ENCODE results near the gene CDH22. TPM values are rescaled to one million over a fixed set of nuclear protein-coding genes. Genes with fewer than 3 reads are reported as not detected.

CDH22 gene
- total and polyA plus RNA-seq, 2 experiments from 2014 or later: 0.08 to 0.10 TPM

GRCh38 chr20:46221256-46221833, 87.0 kb downstream of the CDH22 start:
- Mint-ChIP-seq H3K27me3 (ENCODE audit: insufficient read depth, low read depth, poor library complexity) (peaks cover 12% of the 10 kb centered on the region), H3K27ac (no peak overlapping the region), H3K4me1 (peaks cover 60% of the 10 kb centered on the region), H3K36me3 (ENCODE audit: low read depth) (no peaks in the 10 kb centered on the region), H3K4me3 (no peak overlapping the region), H3K9me3 (no peaks in the 10 kb centered on the region; the same call in 2 of the 3 replicates)
- no peak overlapping the region for H3K4me3 ChIP-seq
- no peaks in the 10 kb centered on the region for H3K36me3 ChIP-seq (ENCODE audit: insufficient read depth)
- ATAC-seq: no peak
- no peaks in the 10 kb centered on the region for H4K20me1 ChIP-seq (replicated peaks; ENCODE audit: insufficient read depth)
- H3K9me2 ChIP-seq (ENCODE audit: insufficient read depth): no peaks in the 10 kb centered on the region
- no peak overlapping the region for H3K27ac ChIP-seq (ENCODE audit: low read depth)
- no peak overlapping the region for H3K4me2 ChIP-seq
- H3K27me3 ChIP-seq (ENCODE audit: insufficient read depth): no peaks in the 10 kb centered on the region
- no peaks in the 10 kb centered on the region; the same call in 1 of the 2 replicates for H3F3A ChIP-seq (replicated peaks; ENCODE audit: low read depth)
- no peak for DNase-seq (ENCODE audit: low spot score)
- no peak overlapping the region for H2AFZ ChIP-seq
- peaks cover 42% of the 10 kb centered on the region for H3K4me1 ChIP-seq (ENCODE audit: insufficient read depth)
- no peaks in the 10 kb centered on the region for H3K79me2 ChIP-seq (replicated peaks; ENCODE audit: insufficient read depth)
- no peak for TF ChIP-seq ZNF114 (CRISPR knock-in tag; IDR thresholded peaks at IDR 0.05)
- TF ChIP-seq ZNF462 (CRISPR knock-in tag; IDR thresholded peaks at IDR 0.05): no peak
- no peak for TF ChIP-seq CREB1 (CRISPR knock-in tag; IDR thresholded peaks at IDR 0.05; ENCODE audit: low read depth)
- no peak for TF ChIP-seq NANOG (IDR thresholded peaks at IDR 0.05; ENCODE audit: borderline replicate concordance)
- no peak for TF ChIP-seq EZH2phosphoT487 (IDR thresholded peaks at IDR 0.05; ENCODE audit: unreplicated experiment)

Measured in GM23338 (cell line).